AG20443 (cell line): Measurements from ENCODE around the gene EIF3I.

Experiments
- DNase-seq: peaks from one replicate; pipeline ENCODE4 v3.0.0; 2012; ENCODE audit warnings: low spot score, mixed read lengths

Gene EIF3I

GRCh38 chr1:32198237-32199042, 23.8 kb upstream of the EIF3I start:
- no peak for DNase-seq

- no peak for DNase-seq
These were observed 23.0 kb upstream of the EIF3I start for GRCh38 chr1:32199043-32199716.

- peak; percentile 36 for DNase-seq
These were observed 22.5 kb upstream of the EIF3I start for GRCh38 chr1:32199717-32200072.

- peak; percentile 86 for DNase-seq
These were observed 21.8 kb upstream of the EIF3I start, which contains the start of gene CCDC28B for GRCh38 chr1:32200226-32201010. Gene CCDC28B, plus strand, starts transcription at chr1:32200595. Its CDS starts 1,341 bp downstream, at chr1:32201936.

GRCh38 chr1:32201011-32201855, 21.0 kb upstream of the EIF3I start:
- peak; percentile 71 for DNase-seq

GRCh38 chr1:32204943-32205361, 17.3 kb upstream of the EIF3I start:
- DNase-seq: peak; percentile 33

GRCh38 chr1:32205401-32206370, 16.5 kb upstream of the EIF3I start, which contains the start of gene IQCC:
Gene IQCC, plus strand, starts transcription at chr1:32205671. Its CDS starts 11 bp downstream, at chr1:32205682.
- peak; percentile 98 for DNase-seq

- no peak for DNase-seq
These were observed 13.7 kb upstream of the EIF3I start for GRCh38 chr1:32208469-32208868.

- no peak for DNase-seq
These were observed 13.3 kb upstream of the EIF3I start, which contains the start of gene DCDC2B for GRCh38 chr1:32208891-32209328. Gene DCDC2B, plus strand, starts transcription at chr1:32209089. Its CDS starts 5 bp downstream, at chr1:32209094.

- peak; percentile 85 for DNase-seq
These were observed 6.4 kb upstream of the EIF3I start for GRCh38 chr1:32215629-32216480.

GRCh38 chr1:32216566-32216965, 5.6 kb upstream of the EIF3I start:
- DNase-seq: no peak

- DNase-seq: peak; percentile 44
These were observed 3.2 kb upstream of the EIF3I start for GRCh38 chr1:32219022-32219421.

- DNase-seq: no peak
These were observed 1.2 kb upstream of the EIF3I start for GRCh38 chr1:32220746-32221580.

GRCh38 chr1:32221581-32221979, 627 bp upstream of the EIF3I start:
- DNase-seq: no peak

GRCh38 chr1:32223683-32224082, 1.5 kb downstream of the EIF3I start:
- no peak for DNase-seq

GRCh38 chr1:32224285-32224684, 2.1 kb downstream of the EIF3I start:
- DNase-seq: no peak

GRCh38 chr1:32228771-32229170, 6.6 kb downstream of the EIF3I start:
- DNase-seq: no peak

GRCh38 chr1:32231843-32232432, 9.7 kb downstream of the EIF3I start:
- DNase-seq: no peak
